ENCODE results near the gene DCLK1.

GRCh38 chr13:35720290-35720689 is 410.9 kb downstream of the DCLK1 start:
- no peak for TF ChIP-seq FOXA1 (IDR thresholded peaks at IDR 0.05)
- TF ChIP-seq BHLHE40 (IDR thresholded peaks at IDR 0.05; ENCODE audit: borderline replicate concordance) = no peak
- TF ChIP-seq SP1 (IDR thresholded peaks at IDR 0.05) = no peak
- no peak for TF ChIP-seq TARDBP (IDR thresholded peaks at IDR 0.05)
- no peak for TF ChIP-seq FOXK2 (IDR thresholded peaks at IDR 0.05)
- TF ChIP-seq ARNT (IDR thresholded peaks at IDR 0.05) = no peak
- TF ChIP-seq ZNF384 (IDR thresholded peaks at IDR 0.05) = no peak
- TF ChIP-seq NFRKB (IDR thresholded peaks at IDR 0.05) = no peak
- TF ChIP-seq FOXM1 (IDR thresholded peaks at IDR 0.05; ENCODE audit: borderline replicate concordance) = no peak
- TF ChIP-seq HDGF (IDR thresholded peaks at IDR 0.05; ENCODE audit: borderline replicate concordance) = no peak
- no peak for TF ChIP-seq PKNOX1 (IDR thresholded peaks at IDR 0.05)

Measured in HEK293T (cell line).